K562 (cell line): Measurements from ENCODE around the gene DLK2. TPM values are rescaled to one million over a fixed set of nuclear protein-coding genes. Genes with fewer than 3 reads are reported as not detected.
A peak's percentile ranks its signal among the peaks of the same experiment; 100 is the strongest.

Experiments used
- CHAMP1 ChIP-seq: fragments of 450-650 bp; IDR thresholded peaks from 2 replicates; pipeline ENCODE4 v1.6.1; 2016; ENCODE audit warnings: mild to moderate bottlenecking
- CREB3 ChIP-seq: fragments of 450-650 bp; conservative IDR thresholded peaks from 2 replicates; pipeline ENCODE4 v1.6.1; 2016; ENCODE audit warnings: missing genetic modification characterization, low read depth, mild to moderate bottlenecking, missing compliant biosample characterization, moderate library complexity
- ELF1 ChIP-seq: fragments of 200-800 bp; sonication (Bioruptor generic); IDR thresholded peaks from 2 replicates; pipeline ENCODE4 v1.6.1; 2016; ENCODE audit warnings: missing genetic modification characterization, missing compliant biosample characterization
- EP300 ChIP-seq: IDR thresholded peaks from 2 replicates; pipeline ENCODE4 v1.6.1; 2012; ENCODE audit warnings: low read length, improper control_type of control experiment
- EP400 ChIP-seq: fragments of 450-650 bp; IDR thresholded peaks from 2 replicates; pipeline ENCODE4 v1.6.1; 2017; ENCODE audit warnings: antibody characterized with exemption, mild to moderate bottlenecking, moderate library complexity
- FOXP1 ChIP-seq: sonication (generic); formaldehyde crosslinking; IDR thresholded peaks from 2 replicates; pipeline ENCODE4 v1.8.0; 2022; ENCODE audit warnings: mild to moderate bottlenecking, missing genetic modification reagents
- FOXP4 ChIP-seq: sonication (generic); formaldehyde crosslinking; IDR thresholded peaks from 2 replicates; pipeline ENCODE4 v1.8.0; 2022; ENCODE audit warnings: mild to moderate bottlenecking, missing genetic modification reagents, borderline replicate concordance
- NR2C1 ChIP-seq, 2 experiments: fragments of 450-650 bp; IDR thresholded peaks; 2 replicates each; pipeline ENCODE4 v1.6.1; 2017; ENCODE audit warnings: mild to moderate bottlenecking in 2 of 2, antibody characterized with exemption in 1 of 2, inconsistent platforms in 1 of 2, missing compliant biosample characterization in 1 of 2, missing genetic modification characterization in 1 of 2
- RBM22 ChIP-seq: fragments of 200-400 bp; formaldehyde crosslinking; IDR thresholded peaks from 2 replicates; pipeline ENCODE4 v1.6.1; 2018; ENCODE audit warnings: low read length, low read depth; ENCODE audit not compliant: poor library complexity, severe bottlenecking
- RBM34 ChIP-seq: fragments of 200-400 bp; formaldehyde crosslinking; IDR thresholded peaks from 2 replicates; pipeline ENCODE4 v1.6.1; 2018; ENCODE audit warnings: low read length, borderline replicate concordance; ENCODE audit not compliant: insufficient read depth
- TAF15 ChIP-seq: fragments of 200-400 bp; formaldehyde crosslinking; IDR thresholded peaks from 2 replicates; pipeline ENCODE4 v1.6.1; 2017; ENCODE audit warnings: mild to moderate bottlenecking, low read depth, low read length, moderate library complexity
- ZFP1 ChIP-seq: fragments of 450-650 bp; formaldehyde crosslinking; IDR thresholded peaks from 2 replicates; pipeline ENCODE4 v1.4.0; 2020; ENCODE audit warnings: mild to moderate bottlenecking, mixed read lengths
- ZNF274 ChIP-seq: IDR thresholded peaks from 2 replicates; pipeline ENCODE4 v1.6.1; 2011; ENCODE audit warnings: low read depth, mild to moderate bottlenecking, low read length, moderate library complexity, borderline replicate concordance
- ZNF518B ChIP-seq: fragments of 250-450 bp; sonication (Bioruptor Pico); IDR thresholded peaks from 2 replicates; pipeline ENCODE4 v1.5.0; 2021; ENCODE audit warnings: mild to moderate bottlenecking, moderate library complexity
- ZNF740 ChIP-seq, 3 experiments: fragments of 200-800 bp in 1 of 3; sonication (Bioruptor generic) in 1 of 3; sonication (generic) in 1 of 3; formaldehyde crosslinking in 1 of 3; IDR thresholded peaks; 2 replicates each; pipeline versions ENCODE4 v1.6.1 to v1.8.0; 2016 to 2022; ENCODE audit warnings: mild to moderate bottlenecking in 2 of 3, missing compliant biosample characterization in 2 of 3, missing genetic modification characterization in 2 of 3, missing genetic modification reagents in 1 of 3
- polyA plus RNA-seq, 8 experiments: library from polyadenylated mRNA; depleted of rRNA in 4 of 8; stranded (reverse) in 5 of 8; unstranded in 3 of 8; fragments of >200 nt; fragmentation: Nextera tagmentation in 2 of 8; fragmentation: Illumina TruSeq in 1 of 8; extraction: Ambion mirVana in 2 of 8; extraction: Trizol in 1 of 8; gene quantifications; 2 replicates each; pipeline versions ENCODE4 v1.2.1 to v1.2.3, GENCODE V29; 2011 to 2014; ENCODE audit warnings: inconsistent platforms in 1 of 8, missing spikeins in 1 of 8
- total RNA-seq, 7 experiments: library from RNA; depleted of rRNA in 6 of 7; stranded (reverse); fragments of >200 nt in 6 of 7; fragmentation: Illumina TruSeq in 2 of 7; extraction: Trizol in 2 of 7; gene quantifications; 2 replicates each; pipeline versions ENCODE4 v1.2.1 to v1.2.3, GENCODE V29; 2011 to 2021; ENCODE audit warnings: low replicate concordance in 1 of 7

Gene DLK2
- total and polyA plus RNA-seq, 9 of the 15 experiments (the other 6 are each of a cell fraction or from before 2014, with no cell fraction given) = 0.11 to 0.53 (median 0.29) TPM; not detected in 3

GRCh38 chr6:43477235-43478007 is 22.1 kb upstream of the DLK2 start, which contains the start of gene TJAP1 (continued):
- TF ChIP-seq CHAMP1 (no peak), ZNF274 (no peak), CREB3 (tag) (no peak), ZNF740 (CRISPR knock-in tag; IDR thresholded peaks at IDR 0.05) (no peak), ZNF740 (tag; IDR thresholded peaks at IDR 0.05) (no peak), EP300 (peak; percentile 22; the same call in 1 of the 2 replicates), RBM22 (no peak), FOXP4 (peak; percentile 57; the same call in 1 of the 2 replicates), TAF15 (no peak), EP400 (peak; percentile 74), RBM34 (no peak), ELF1 (tag) (no peak), FOXP1 (CRISPR knock-in tag) (no peak), ZFP1 (CRISPR knock-in tag) (no peak), NR2C1 (IDR thresholded peaks at IDR 0.05) (no peak), NR2C1 (tag; IDR thresholded peaks at IDR 0.05) (no peak), ZNF518B (CRISPR knock-in tag) (no peak)
